ENCODE results near the gene AKAP8L. TPM values are rescaled to one million over a fixed set of nuclear protein-coding genes. Genes with fewer than 3 reads are reported as not detected.

Gene AKAP8L
- total RNA-seq: 10 to 100 TPM; 83.8 to 86.7 TPM

DNA sequence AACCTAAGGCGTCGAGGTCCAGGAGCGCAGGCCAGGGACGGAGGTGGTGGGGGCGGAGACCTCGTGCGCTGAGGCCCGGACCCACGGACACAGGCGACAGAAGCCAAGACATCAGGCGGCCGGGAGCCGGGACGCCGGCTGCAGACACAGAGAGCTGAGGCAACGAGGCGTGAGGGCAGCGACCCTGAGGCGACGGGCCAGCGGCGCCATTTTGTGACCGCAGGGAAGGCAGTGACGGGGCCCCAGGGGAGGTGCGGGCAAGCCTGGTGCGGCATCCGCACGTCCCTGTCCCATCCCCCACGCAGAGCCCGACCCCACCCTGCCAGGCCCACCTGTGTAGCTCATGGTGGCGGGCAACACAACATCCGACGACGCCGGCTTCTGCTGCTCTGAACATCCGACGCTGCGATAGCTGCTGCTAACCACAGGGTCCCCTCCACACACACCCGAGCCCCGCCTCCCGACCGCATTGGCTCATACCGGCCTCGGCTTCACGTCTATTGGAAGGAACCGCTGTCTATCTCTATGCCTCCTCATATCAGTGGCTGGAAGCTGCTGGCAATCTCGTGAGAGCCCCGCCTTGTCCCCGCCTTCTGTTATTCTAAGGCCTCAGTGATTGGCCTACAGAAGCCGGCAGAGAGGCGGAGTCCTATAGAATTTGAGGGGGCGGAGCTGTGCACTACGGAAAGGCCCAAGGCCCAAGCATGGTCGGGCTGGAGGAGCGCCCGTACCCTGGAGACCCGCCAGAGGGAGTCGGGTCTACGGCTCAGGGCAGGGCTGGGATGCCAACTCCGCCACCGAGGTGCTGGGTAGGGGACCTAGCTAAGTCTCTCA is at the start of gene AKAP8L:
Gene AKAP8L (minus strand): TSS at position 410 of the 834 bp plus-strand sequence. CDS start 65 bp downstream, at position 345.
- peak; percentile 100 for DNase-seq
- peak; percentile 98 for ATAC-seq
- H3K4me1 Mint-ChIP-seq (ENCODE audit: low read depth): peaks cover 41% of the 10 kb centered on the region
- ChIA-PET POLR2A (interaction anchor here (0.5 to 5.0 kb wide), 27 partner anchors 9 to 142 kb away, joined by 3 to 44 read pairs (median 7); partner anchors contain the start of genes AKAP8, RASAL3 and WIZ), CTCF (interaction anchor here (0.7 to 8.6 kb wide), 41 partner anchors 9 to 1307 kb away, joined by 3 to 259 read pairs (median 6); partner anchors contain the start of genes AKAP8, BRD4 and FAM32A)
- no peaks in the 10 kb centered on the region for H3K9me3 Mint-ChIP-seq (ENCODE audit: insufficient read depth)
- H3K4me3 Mint-ChIP-seq: peak within 1 kb of the TSS; percentile 99
- peaks cover 41% of the 10 kb centered on the region for H3K36me3 Mint-ChIP-seq (ENCODE audit: low read depth)
- no peaks in the 10 kb centered on the region for H3K27me3 Mint-ChIP-seq (ENCODE audit: low read depth)
- peak within 1 kb of the TSS; percentile 99 for H3K27ac Mint-ChIP-seq

DNA sequence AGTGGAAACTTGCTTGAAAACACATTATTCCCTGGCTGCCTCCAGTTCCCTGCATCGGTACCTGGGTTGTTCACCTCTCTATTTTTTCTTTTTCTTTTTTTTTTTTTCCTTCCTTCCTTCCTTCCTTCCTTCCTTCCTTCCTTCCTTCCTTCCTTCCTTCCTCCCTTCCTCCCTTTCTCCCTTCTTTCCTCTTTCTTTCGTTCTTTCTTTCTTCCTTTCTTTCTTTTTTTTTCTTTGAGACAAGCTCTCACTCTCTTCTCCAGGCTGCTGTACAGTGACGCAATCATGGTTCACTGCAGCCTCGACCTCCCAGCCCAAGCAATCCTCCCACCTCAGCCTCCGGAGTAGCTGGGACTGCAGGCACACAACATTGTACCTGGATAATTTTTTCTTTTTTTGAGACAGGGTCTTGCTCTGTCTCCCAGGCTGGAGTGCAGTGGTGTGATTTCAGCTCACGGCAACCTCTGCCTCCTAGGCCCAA is 49.0 kb upstream of the AKAP8L start:
- H3K4me1 Mint-ChIP-seq (ENCODE audit: low read depth): peaks cover 56% of the 10 kb centered on the region

GRCh38 chr19:15466851-15467733 is 48.3 kb upstream of the AKAP8L start:
- DNase-seq (peak; percentile 79), ATAC-seq (peak; percentile 45)
- no peaks in the 10 kb centered on the region for H3K9me3 Mint-ChIP-seq (ENCODE audit: insufficient read depth)
- peaks cover 62% of the 10 kb centered on the region for H3K4me1 Mint-ChIP-seq (ENCODE audit: low read depth)
- CTCF ChIA-PET: interaction anchor here (0.6 to 3.3 kb wide), 9 partner anchors 11 to 88 kb away, joined by 3 to 39 read pairs (median 4); partner anchors contain the start of genes AKAP8L and PGLYRP2
- peaks cover 10% of the 10 kb centered on the region for H3K27me3 Mint-ChIP-seq (ENCODE audit: low read depth)
- peaks cover 19% of the 10 kb centered on the region for H3K36me3 Mint-ChIP-seq (ENCODE audit: low read depth)
- POLR2A ChIA-PET: interaction anchor here (0.6 to 1.6 kb wide), 7 partner anchors 8 to 48 kb away, joined by 3 to 8 read pairs (median 3); partner anchors contain the start of gene AKAP8L
- H3K4me3 Mint-ChIP-seq: peak overlapping the region; percentile 48
- peak overlapping the region; percentile 85 for H3K27ac Mint-ChIP-seq

More for the DNA sequence above, 49.0 kb upstream of the AKAP8L start:
- H3K36me3 Mint-ChIP-seq (ENCODE audit: low read depth): peaks cover 14% of the 10 kb centered on the region
- ChIA-PET POLR2A (interaction anchor here (0.6 to 1.6 kb wide), 5 partner anchors 9 to 49 kb away, joined by 3 to 8 read pairs (median 3); partner anchors contain the start of gene AKAP8L), CTCF (interaction anchor here (0.6 to 3.3 kb wide), 8 partner anchors 11 to 87 kb away, joined by 3 to 39 read pairs (median 6); partner anchors contain the start of genes AKAP8L and PGLYRP2)
- ATAC-seq (no peak), DNase-seq (no peak)
- peaks cover 10% of the 10 kb centered on the region for H3K27me3 Mint-ChIP-seq (ENCODE audit: low read depth)
- H3K9me3 Mint-ChIP-seq (ENCODE audit: insufficient read depth): no peaks in the 10 kb centered on the region
- H3K27ac Mint-ChIP-seq: peak overlapping the region; percentile 85
- peak overlapping the region; percentile 4 for H3K4me3 Mint-ChIP-seq

DNA sequence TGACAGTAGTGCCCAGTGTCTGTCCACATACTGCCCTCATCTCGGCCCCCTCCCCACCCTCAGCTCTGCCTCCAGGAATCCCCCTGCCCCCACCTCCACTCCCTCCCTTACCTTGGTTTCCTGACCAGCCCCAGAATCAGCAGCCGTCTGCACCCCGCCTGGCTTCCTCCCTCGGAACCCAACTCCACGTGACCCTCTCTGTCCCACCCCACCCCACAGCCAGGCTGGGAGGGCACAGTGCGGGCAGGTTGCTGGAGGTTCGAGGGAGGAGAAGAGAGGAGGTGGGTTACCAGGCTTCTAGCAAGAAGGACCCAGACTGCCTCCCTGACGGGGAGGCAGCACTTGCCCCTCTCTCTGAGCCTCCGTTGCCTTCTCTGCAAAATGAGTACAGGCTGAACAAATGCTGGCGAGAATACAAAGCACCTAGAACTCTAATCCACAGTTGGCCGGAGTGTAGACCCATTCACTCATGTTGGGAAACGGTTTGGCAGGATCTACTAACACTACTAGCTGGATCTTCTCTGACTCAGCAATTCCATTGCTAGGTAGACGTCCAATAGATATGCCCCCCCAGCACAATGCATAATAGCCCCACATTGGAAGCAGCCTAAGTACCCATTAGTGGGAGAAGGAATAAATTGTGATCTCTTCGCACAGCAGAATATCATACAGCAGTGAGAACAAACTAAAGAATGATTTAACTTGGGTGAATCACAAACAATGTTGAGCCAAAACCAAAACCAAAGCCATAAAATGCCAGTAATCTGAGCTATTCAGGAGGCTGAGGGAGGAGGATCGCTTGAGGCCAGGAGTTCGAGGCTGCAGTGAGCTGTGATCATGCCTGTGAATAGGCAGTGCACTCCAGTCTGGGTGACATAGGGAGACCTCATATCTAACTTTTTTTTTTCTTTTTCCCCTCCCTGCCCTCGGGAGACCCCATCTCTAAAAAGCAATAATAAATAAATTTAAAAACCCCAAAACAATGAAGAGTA is 45.9 kb upstream of the AKAP8L start, which contains the start of gene RASAL3:
Gene RASAL3 (minus strand): TSS at position 151 of the 992 bp plus-strand sequence. CDS start 186 bp downstream, outside the sequence.
- POLR2A ChIA-PET: interaction anchor here (0.6 to 2.9 kb wide), 8 partner anchors 10 to 341 kb away, joined by 3 to 39 read pairs (median 12); partner anchors contain the start of genes AKAP8L and WIZ
- H3K4me1 Mint-ChIP-seq (ENCODE audit: low read depth): peaks cover 77% of the 10 kb centered on the region
- CTCF ChIA-PET: interaction anchor here (0.9 to 3.3 kb wide), 10 partner anchors 10 to 91 kb away, joined by 3 to 39 read pairs (median 5); partner anchors contain the start of genes AKAP8 and AKAP8L
- H3K27ac Mint-ChIP-seq: peak within 1 kb of the TSS; percentile 94
- H3K27me3 Mint-ChIP-seq (ENCODE audit: low read depth): peaks cover 7% of the 10 kb centered on the region
- DNase-seq (peak; percentile 83), ATAC-seq (peak; percentile 63)
- peaks cover 41% of the 10 kb centered on the region for H3K36me3 Mint-ChIP-seq (ENCODE audit: low read depth)
- peak within 1 kb of the TSS; percentile 90 for H3K4me3 Mint-ChIP-seq
- no peaks in the 10 kb centered on the region for H3K9me3 Mint-ChIP-seq (ENCODE audit: insufficient read depth)

- peaks cover 45% of the 10 kb centered on the region for H3K36me3 Mint-ChIP-seq (ENCODE audit: low read depth)
Observed at GRCh38 chr19:15463861-15464371, 45.1 kb upstream of the AKAP8L start.

GRCh38 chr19:15461694-15462093 is 42.9 kb upstream of the AKAP8L start:
- Mint-ChIP-seq H3K36me3 (ENCODE audit: low read depth) (peaks cover 55% of the 10 kb centered on the region), H3K4me1 (ENCODE audit: low read depth) (peaks cover 48% of the 10 kb centered on the region), H3K27me3 (ENCODE audit: low read depth) (no peaks in the 10 kb centered on the region), H3K27ac (peak overlapping the region; percentile 67), H3K4me3 (peak overlapping the region; percentile 90), H3K9me3 (ENCODE audit: insufficient read depth) (no peaks in the 10 kb centered on the region)
- CTCF ChIA-PET: interaction anchor here (0.7 to 2.5 kb wide), 3 partner anchors 42 to 94 kb away, joined by 3 to 36 read pairs (median 5); partner anchors contain the start of gene AKAP8L
- POLR2A ChIA-PET: interaction anchor here (0.6 to 2.9 kb wide), 2 partner anchors 11 to 53 kb away, joined by 3 to 22 read pairs; partner anchors contain the start of gene WIZ
- no peak for DNase-seq
- ATAC-seq: no peak

More at GRCh38 chr19:15463861-15464371, 45.1 kb upstream of the AKAP8L start:
- Mint-ChIP-seq H3K27me3 (ENCODE audit: low read depth) (peaks cover 1% of the 10 kb centered on the region), H3K4me1 (ENCODE audit: low read depth) (peaks cover 70% of the 10 kb centered on the region), H3K9me3 (ENCODE audit: insufficient read depth) (no peaks in the 10 kb centered on the region), H3K4me3 (peak overlapping the region; percentile 90), H3K27ac (peak overlapping the region; percentile 94)
- ChIA-PET CTCF (interaction anchor here (0.8 to 2.5 kb wide), 14 partner anchors 9 to 91 kb away, joined by 3 to 36 read pairs (median 4); partner anchors contain the start of genes AKAP8 and AKAP8L), POLR2A (interaction anchor here (0.9 to 2.9 kb wide), 15 partner anchors 9 to 147 kb away, joined by 3 to 39 read pairs (median 4); partner anchors contain the start of genes AKAP8, AKAP8L and WIZ)
- ATAC-seq (peak; percentile 78), DNase-seq (peak; percentile 91)

- ChIA-PET POLR2A (interaction anchor here (1.1 to 1.6 kb wide), 2 partner anchors 8 to 10 kb away, joined by 3 read pairs; partner anchors contain the start of gene WIZ), CTCF (no interaction called here)
- Mint-ChIP-seq H3K4me1 (ENCODE audit: low read depth) (peaks cover 39% of the 10 kb centered on the region), H3K4me3 (no peak overlapping the region), H3K9me3 (ENCODE audit: insufficient read depth) (no peaks in the 10 kb centered on the region), H3K27ac (no peak overlapping the region), H3K27me3 (ENCODE audit: low read depth) (no peaks in the 10 kb centered on the region), H3K36me3 (ENCODE audit: low read depth) (peaks cover 78% of the 10 kb centered on the region)
- ATAC-seq (no peak), DNase-seq (no peak)
Observed at GRCh38 chr19:15457701-15458484, 39.1 kb upstream of the AKAP8L start.

GRCh38 chr19:15456871-15457700 is 38.3 kb upstream of the AKAP8L start:
- ATAC-seq (peak; percentile 21), DNase-seq (no peak)
- no peaks in the 10 kb centered on the region for H3K9me3 Mint-ChIP-seq (ENCODE audit: insufficient read depth)
- peaks cover 78% of the 10 kb centered on the region for H3K36me3 Mint-ChIP-seq (ENCODE audit: low read depth)
- ChIA-PET POLR2A (interaction anchor here (0.7 to 1.7 kb wide), 4 partner anchors 21 to 77 kb away, joined by 3 to 7 read pairs (median 3); partner anchors contain the start of gene AKAP8), CTCF (no interaction called here)
- H3K4me3 Mint-ChIP-seq: no peak overlapping the region
- no peaks in the 10 kb centered on the region for H3K27me3 Mint-ChIP-seq (ENCODE audit: low read depth)
- no peak overlapping the region for H3K27ac Mint-ChIP-seq
- H3K4me1 Mint-ChIP-seq (ENCODE audit: low read depth): peaks cover 34% of the 10 kb centered on the region

Data from activated CD8-positive, alpha-beta T cell treated with anti-CD3 and anti-CD28 coated beads, Interleukin-2, amount 10 ng/mL, durations not matched to agents 7 days and 5 days (primary cell).